K562 (cell line): ENCODE data around the gene JUNB. TPM values are rescaled to one million over a fixed set of nuclear protein-coding genes. Genes with fewer than 3 reads are reported as not detected.

ENCODE experiments used
- DPF2 ChIP-seq: fragments of 450-650 bp; IDR thresholded peaks from 2 replicates; pipeline ENCODE4 v1.6.1; 2016
- JUND ChIP-seq, 2 experiments: IDR thresholded peaks; 2 replicates in 1 of 2; 3 replicates in 1 of 2; pipeline ENCODE4 v1.6.1; 2011; ENCODE audit warnings: borderline replicate concordance in 2 of 2, low read depth in 2 of 2, low read length in 2 of 2, improper control_type of control experiment in 1 of 2, missing biosample characterization in 1 of 2, missing genetic modification characterization in 1 of 2, missing genetic modification reagents in 1 of 2
- KLF6 ChIP-seq: fragments of 250-450 bp; sonication (Bioruptor Pico); IDR thresholded peaks from 2 replicates; pipeline ENCODE4 v1.4.0; 2020; ENCODE audit warnings: mild to moderate bottlenecking, moderate library complexity, borderline replicate concordance
- L3MBTL2 ChIP-seq: fragments of 450-650 bp; IDR thresholded peaks from 2 replicates; pipeline ENCODE4 v1.6.1; 2016; ENCODE audit warnings: mild to moderate bottlenecking, moderate library complexity
- MAZ ChIP-seq, 2 experiments: fragments of 450-650 bp in 1 of 2; sonication (generic) in 1 of 2; formaldehyde crosslinking; IDR thresholded peaks in 1 of 2; conservative IDR thresholded peaks in 1 of 2; 2 replicates each; pipeline versions ENCODE4 v1.4.0 to v1.5.0; 2020; ENCODE audit warnings: mild to moderate bottlenecking in 1 of 2, missing genetic modification reagents in 1 of 2
- NFIC ChIP-seq: fragments of 450-650 bp; IDR thresholded peaks from 2 replicates; pipeline ENCODE4 v1.6.1; 2017; ENCODE audit warnings: mild to moderate bottlenecking, inconsistent platforms
- PHTF2 ChIP-seq: fragments of 250-450 bp; sonication (Bioruptor Pico); IDR thresholded peaks from 2 replicates; pipeline ENCODE4 v1.5.0; 2021; ENCODE audit warnings: mild to moderate bottlenecking
- SAFB ChIP-seq: fragments of 200-400 bp; formaldehyde crosslinking; IDR thresholded peaks from 2 replicates; pipeline ENCODE4 v1.6.1; 2017; ENCODE audit warnings: low read depth, low read length, borderline replicate concordance
- TEAD1 ChIP-seq, 2 experiments: fragments of 450-650 bp in 1 of 2; sonication (generic) in 1 of 2; formaldehyde crosslinking; IDR thresholded peaks; 2 replicates each; pipeline versions ENCODE4 v1.4.0 to v1.8.0; 2020 to 2022; ENCODE audit warnings: mild to moderate bottlenecking in 2 of 2, missing genetic modification reagents in 1 of 2
- ZC3H4 ChIP-seq: sonication (generic); formaldehyde crosslinking; IDR thresholded peaks from 2 replicates; pipeline ENCODE4 v1.9.0; 2021; ENCODE audit warnings: missing genetic modification reagents, borderline replicate concordance
- ZNF140 ChIP-seq: fragments of 250-450 bp; sonication (Bioruptor Pico); IDR thresholded peaks from 2 replicates; pipeline ENCODE4 v1.8.0; 2021; ENCODE audit warnings: moderate library complexity, mild to moderate bottlenecking, inconsistent platforms
- polyA plus RNA-seq, 8 experiments: library from polyadenylated mRNA; depleted of rRNA in 4 of 8; stranded (reverse) in 5 of 8; unstranded in 3 of 8; fragments of >200 nt; fragmentation: Nextera tagmentation in 2 of 8; fragmentation: Illumina TruSeq in 1 of 8; extraction: Ambion mirVana in 2 of 8; extraction: Trizol in 1 of 8; gene quantifications; 2 replicates each; pipeline versions ENCODE4 v1.2.1 to v1.2.3, GENCODE V29; 2011 to 2014; ENCODE audit warnings: inconsistent platforms in 1 of 8, missing spikeins in 1 of 8
- total RNA-seq, 7 experiments: library from RNA; depleted of rRNA in 6 of 7; stranded (reverse); fragments of >200 nt in 6 of 7; fragmentation: Illumina TruSeq in 2 of 7; extraction: Trizol in 2 of 7; gene quantifications; 2 replicates each; pipeline versions ENCODE4 v1.2.1 to v1.2.3, GENCODE V29; 2011 to 2021; ENCODE audit warnings: low replicate concordance in 1 of 7
- TF ChIP-seq, protein P1 (sequence below): sonication (generic); formaldehyde crosslinking; IDR thresholded peaks from 2 replicates; pipeline ENCODE4 v1.8.0; 2022; ENCODE audit warnings: mild to moderate bottlenecking, missing genetic modification reagents
- TF ChIP-seq, protein P2 (sequence below): fragments of 450-650 bp; IDR thresholded peaks from 2 replicates; pipeline ENCODE4 v1.6.1; 2017; ENCODE audit warnings: antibody characterized with exemption, mild to moderate bottlenecking
- TF ChIP-seq, protein P3 (sequence below): sonication (generic); formaldehyde crosslinking; IDR thresholded peaks from 2 replicates; pipeline ENCODE4 v1.8.1; 2023; ENCODE audit warnings: mild to moderate bottlenecking, missing genetic modification reagents
- TF ChIP-seq, protein P4 (sequence below): fragments of 450-650 bp; formaldehyde crosslinking; IDR thresholded peaks from 2 replicates; pipeline ENCODE4 v1.4.0; 2022; ENCODE audit warnings: mild to moderate bottlenecking, moderate library complexity
- TF ChIP-seq, protein P5 (sequence below), 2 experiments: IDR thresholded peaks; 2 replicates each; pipeline ENCODE4 v1.6.1; 2011; ENCODE audit warnings: borderline replicate concordance in 1 of 2, control low read depth in 1 of 2, low read depth in 1 of 2, low read length in 1 of 2, mild to moderate bottlenecking in 1 of 2, mixed read lengths in 1 of 2, moderate library complexity in 1 of 2; ENCODE audit not compliant: insufficient read depth in 1 of 2, insufficient read length in 1 of 2, poor library complexity in 1 of 2, severe bottlenecking in 1 of 2; ENCODE audit errors: extremely low read depth in 1 of 2

JUNB gene
- total and polyA plus RNA-seq, 9 of the 15 experiments (the other 6 are each of a cell fraction or from before 2014, with no cell fraction given): 0.23 to 88.1 (median 13.1) TPM

DNA sequence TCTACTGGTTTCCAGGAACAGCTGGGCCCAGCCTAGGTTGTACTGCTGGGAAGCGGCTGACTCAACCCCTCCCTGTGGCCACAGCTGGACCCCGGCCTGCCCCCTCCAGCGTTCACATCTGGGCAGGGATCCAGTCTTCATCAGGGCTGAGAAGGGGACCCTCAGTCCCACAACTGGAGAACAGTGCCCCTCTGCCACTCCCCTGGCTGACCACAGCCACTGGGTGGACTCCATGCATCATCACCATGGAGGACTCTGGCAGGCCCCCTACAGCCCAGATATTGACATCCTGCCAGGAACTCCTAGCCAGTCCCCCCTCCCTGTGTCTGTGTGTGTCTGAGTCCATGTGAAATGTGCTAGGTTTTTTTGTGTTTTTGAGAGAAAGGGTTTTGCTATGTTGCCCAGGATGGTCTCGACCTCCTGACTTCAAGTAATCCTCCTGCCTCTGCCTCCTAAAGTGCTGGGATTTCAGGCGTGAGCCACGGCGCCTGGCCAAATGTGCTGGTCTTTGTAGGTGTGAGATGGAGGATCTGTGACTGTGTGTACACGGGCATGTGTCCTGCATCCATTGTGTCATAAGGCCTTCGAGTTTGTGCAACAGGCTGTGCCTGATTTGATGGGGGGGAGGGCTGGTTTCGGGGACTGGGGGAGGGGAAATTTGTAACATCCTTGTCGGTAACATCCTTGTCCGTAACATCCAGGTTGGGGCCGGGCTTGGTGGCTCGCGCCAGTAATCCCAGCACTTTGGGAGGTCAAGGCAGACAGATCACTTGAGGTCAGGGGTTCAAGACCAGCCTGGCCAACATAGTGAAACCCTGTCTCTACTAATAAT is 11.9 kb upstream of the JUNB start (continued):
- TF ChIP-seq, protein P1, sequence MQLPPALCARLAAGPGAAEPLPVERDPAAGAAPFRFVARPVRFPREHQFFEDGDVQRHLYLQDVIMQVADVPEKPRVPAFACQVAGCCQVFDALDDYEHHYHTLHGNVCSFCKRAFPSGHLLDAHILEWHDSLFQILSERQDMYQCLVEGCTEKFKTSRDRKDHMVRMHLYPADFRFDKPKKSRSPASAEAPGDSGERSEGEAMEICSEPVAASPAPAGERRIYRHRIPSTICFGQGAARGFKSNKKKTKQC (CRISPR knock-in tag): peak; percentile 63; the same call in 1 of the 2 replicates
- TF ChIP-seq, protein P2, sequence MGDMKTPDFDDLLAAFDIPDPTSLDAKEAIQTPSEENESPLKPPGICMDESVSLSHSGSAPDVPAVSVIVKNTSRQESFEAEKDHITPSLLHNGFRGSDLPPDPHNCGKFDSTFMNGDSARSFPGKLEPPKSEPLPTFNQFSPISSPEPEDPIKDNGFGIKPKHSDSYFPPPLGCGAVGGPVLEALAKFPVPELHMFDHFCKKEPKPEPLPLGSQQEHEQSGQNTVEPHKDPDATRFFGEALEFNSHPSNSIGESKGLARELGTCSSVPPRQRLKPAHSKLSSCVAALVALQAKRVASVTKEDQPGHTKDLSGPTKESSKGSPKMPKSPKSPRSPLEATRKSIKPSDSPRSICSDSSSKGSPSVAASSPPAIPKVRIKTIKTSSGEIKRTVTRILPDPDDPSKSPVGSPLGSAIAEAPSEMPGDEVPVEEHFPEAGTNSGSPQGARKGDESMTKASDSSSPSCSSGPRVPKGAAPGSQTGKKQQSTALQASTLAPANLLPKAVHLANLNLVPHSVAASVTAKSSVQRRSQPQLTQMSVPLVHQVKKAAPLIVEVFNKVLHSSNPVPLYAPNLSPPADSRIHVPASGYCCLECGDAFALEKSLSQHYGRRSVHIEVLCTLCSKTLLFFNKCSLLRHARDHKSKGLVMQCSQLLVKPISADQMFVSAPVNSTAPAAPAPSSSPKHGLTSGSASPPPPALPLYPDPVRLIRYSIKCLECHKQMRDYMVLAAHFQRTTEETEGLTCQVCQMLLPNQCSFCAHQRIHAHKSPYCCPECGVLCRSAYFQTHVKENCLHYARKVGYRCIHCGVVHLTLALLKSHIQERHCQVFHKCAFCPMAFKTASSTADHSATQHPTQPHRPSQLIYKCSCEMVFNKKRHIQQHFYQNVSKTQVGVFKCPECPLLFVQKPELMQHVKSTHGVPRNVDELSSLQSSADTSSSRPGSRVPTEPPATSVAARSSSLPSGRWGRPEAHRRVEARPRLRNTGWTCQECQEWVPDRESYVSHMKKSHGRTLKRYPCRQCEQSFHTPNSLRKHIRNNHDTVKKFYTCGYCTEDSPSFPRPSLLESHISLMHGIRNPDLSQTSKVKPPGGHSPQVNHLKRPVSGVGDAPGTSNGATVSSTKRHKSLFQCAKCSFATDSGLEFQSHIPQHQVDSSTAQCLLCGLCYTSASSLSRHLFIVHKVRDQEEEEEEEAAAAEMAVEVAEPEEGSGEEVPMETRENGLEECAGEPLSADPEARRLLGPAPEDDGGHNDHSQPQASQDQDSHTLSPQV: peak; percentile 39; the same call in 1 of the 2 replicates
- TF ChIP-seq JUND (IDR thresholded peaks at IDR 0.05; ENCODE audit: borderline replicate concordance, low read depth, low read length) (peak; percentile 42; the same call in 1 of the 2 replicates), JUND (tag; IDR thresholded peaks at IDR 0.05; ENCODE audit: borderline replicate concordance, low read depth, low read length) (no peak), ZC3H4 (CRISPR knock-in tag) (no peak), PHTF2 (CRISPR knock-in tag) (no peak), ZNF140 (no peak), SAFB (no peak), TEAD1 (CRISPR knock-in tag; IDR thresholded peaks at IDR 0.05) (0 out of 4 replicates have a peak, but pooled peaks of 1 of the 2 experiments have one; percentile 30), L3MBTL2 (peak; percentile 30; the same call in 1 of the 2 replicates), MAZ (CRISPR knock-in tag; conservative IDR thresholded peaks at IDR 0.05 in 1 of 2, IDR thresholded peaks at IDR 0.05 in 1 of 2) (peak in 1 of 2 experiments; percentile 80; a peak in 2 of 4 replicates), DPF2 (0 out of 2 replicates have a peak, but pooled peaks have one; percentile 34), NFIC (peak; percentile 90), KLF6 (CRISPR knock-in tag) (0 out of 2 replicates have a peak, but pooled peaks have one; percentile 22)
- TF ChIP-seq, protein P3, sequence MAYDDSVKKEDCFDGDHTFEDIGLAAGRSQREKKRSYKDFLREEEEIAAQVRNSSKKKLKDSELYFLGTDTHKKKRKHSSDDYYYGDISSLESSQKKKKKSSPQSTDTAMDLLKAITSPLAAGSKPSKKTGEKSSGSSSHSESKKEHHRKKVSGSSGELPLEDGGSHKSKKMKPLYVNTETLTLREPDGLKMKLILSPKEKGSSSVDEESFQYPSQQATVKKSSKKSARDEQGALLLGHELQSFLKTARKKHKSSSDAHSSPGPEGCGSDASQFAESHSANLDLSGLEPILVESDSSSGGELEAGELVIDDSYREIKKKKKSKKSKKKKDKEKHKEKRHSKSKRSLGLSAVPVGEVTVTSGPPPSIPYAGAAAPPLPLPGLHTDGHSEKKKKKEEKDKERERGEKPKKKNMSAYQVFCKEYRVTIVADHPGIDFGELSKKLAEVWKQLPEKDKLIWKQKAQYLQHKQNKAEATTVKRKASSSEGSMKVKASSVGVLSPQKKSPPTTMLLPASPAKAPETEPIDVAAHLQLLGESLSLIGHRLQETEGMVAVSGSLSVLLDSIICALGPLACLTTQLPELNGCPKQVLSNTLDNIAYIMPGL (CRISPR knock-in tag): no peak
- TF ChIP-seq, protein P4, sequence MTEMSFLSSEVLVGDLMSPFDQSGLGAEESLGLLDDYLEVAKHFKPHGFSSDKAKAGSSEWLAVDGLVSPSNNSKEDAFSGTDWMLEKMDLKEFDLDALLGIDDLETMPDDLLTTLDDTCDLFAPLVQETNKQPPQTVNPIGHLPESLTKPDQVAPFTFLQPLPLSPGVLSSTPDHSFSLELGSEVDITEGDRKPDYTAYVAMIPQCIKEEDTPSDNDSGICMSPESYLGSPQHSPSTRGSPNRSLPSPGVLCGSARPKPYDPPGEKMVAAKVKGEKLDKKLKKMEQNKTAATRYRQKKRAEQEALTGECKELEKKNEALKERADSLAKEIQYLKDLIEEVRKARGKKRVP (CRISPR knock-in tag): 0 out of 2 replicates have a peak, but pooled peaks have one; percentile 46
- TF ChIP-seq, protein P5, sequence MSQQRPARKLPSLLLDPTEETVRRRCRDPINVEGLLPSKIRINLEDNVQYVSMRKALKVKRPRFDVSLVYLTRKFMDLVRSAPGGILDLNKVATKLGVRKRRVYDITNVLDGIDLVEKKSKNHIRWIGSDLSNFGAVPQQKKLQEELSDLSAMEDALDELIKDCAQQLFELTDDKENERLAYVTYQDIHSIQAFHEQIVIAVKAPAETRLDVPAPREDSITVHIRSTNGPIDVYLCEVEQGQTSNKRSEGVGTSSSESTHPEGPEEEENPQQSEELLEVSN (IDR thresholded peaks at IDR 0.05; ENCODE audit: borderline replicate concordance in 1 of 2, extremely low read depth in 1 of 2, insufficient read depth in 1 of 2, insufficient read length in 1 of 2, low read depth in 1 of 2, low read length in 1 of 2, poor library complexity in 1 of 2, severe bottlenecking in 1 of 2): peak in 1 of 2 experiments; percentile 2
